ENCODE data around the gene GNL3L.
A peak's percentile ranks its signal among the peaks of the same experiment; 100 is the strongest.
"Not testable (repeated sequence)": the region's sequence is repeated elsewhere in the genome, so short reads cannot be mapped to it uniquely, and the experiment has no call there.

Gene GNL3L

DNA sequence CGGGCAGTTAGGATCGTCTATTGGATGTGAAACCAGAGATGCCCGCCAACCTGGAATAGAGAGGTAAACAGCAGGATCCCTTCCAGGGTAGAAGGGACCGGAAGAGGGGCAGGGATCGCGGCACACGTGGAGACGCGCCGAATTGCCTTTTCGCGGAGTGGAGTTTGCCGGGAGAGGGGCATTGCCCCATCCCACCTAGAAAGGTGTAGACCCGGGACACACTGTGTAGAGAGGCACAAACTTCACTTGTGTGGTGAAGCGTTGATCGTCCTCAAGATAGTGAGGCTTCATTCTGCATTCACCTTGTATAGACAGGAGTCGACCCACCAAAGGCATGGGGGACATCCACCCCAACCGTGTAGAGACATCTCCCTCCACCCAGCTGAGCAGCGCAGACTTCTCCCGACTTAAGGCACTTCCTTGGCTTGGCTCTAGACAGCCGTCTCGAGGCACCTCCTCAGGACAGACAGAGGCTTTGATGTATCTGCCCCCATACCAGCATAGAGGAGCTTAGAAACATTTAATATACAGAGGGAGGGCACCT lies 410 bp downstream of the GNL3L start:
- Histone ChIP-seq H3K79me2 (ENCODE audit: insufficient read depth, low read length) (peaks cover 50% of the 10 kb centered on the region), H3K4me2 (ENCODE audit: low read depth, low read length, poor library complexity, severe bottlenecking) (peak overlapping the region; percentile 82), H3K9ac (ENCODE audit: low read length) (peak overlapping the region; percentile 87), H4K20me1 (ENCODE audit: low read depth, low read length) (no peaks in the 10 kb centered on the region), H3K27me3 (ENCODE audit: low read length) (no peaks in the 10 kb centered on the region), H3K4me3 (ENCODE audit: insufficient read depth, low read length, poor library complexity, severe bottlenecking) (peak overlapping the region; percentile 63), H2AFZ (ENCODE audit: low read depth, low read length, severe bottlenecking) (no peak overlapping the region), H3K9me2 (replicated peaks; ENCODE audit: insufficient read depth, low read length) (no peaks in the 10 kb centered on the region), H3F3A (ENCODE audit: insufficient read depth) (no peaks in the 10 kb centered on the region), H3K36me3 (ENCODE audit: low read length) (no peaks in the 10 kb centered on the region), H3K9me3 (ENCODE audit: insufficient read depth, low read length) (no peaks in the 10 kb centered on the region), H3K27ac (ENCODE audit: low read depth, low read length) (peak overlapping the region; percentile 56)
- TF ChIP-seq, protein P1, sequence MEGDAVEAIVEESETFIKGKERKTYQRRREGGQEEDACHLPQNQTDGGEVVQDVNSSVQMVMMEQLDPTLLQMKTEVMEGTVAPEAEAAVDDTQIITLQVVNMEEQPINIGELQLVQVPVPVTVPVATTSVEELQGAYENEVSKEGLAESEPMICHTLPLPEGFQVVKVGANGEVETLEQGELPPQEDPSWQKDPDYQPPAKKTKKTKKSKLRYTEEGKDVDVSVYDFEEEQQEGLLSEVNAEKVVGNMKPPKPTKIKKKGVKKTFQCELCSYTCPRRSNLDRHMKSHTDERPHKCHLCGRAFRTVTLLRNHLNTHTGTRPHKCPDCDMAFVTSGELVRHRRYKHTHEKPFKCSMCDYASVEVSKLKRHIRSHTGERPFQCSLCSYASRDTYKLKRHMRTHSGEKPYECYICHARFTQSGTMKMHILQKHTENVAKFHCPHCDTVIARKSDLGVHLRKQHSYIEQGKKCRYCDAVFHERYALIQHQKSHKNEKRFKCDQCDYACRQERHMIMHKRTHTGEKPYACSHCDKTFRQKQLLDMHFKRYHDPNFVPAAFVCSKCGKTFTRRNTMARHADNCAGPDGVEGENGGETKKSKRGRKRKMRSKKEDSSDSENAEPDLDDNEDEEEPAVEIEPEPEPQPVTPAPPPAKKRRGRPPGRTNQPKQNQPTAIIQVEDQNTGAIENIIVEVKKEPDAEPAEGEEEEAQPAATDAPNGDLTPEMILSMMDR (IDR thresholded peaks at IDR 0.05; ENCODE audit: insufficient read depth, low read length, poor library complexity, severe bottlenecking) = no peak
- no peak for TF ChIP-seq EZH2phosphoT487 (conservative IDR thresholded peaks at IDR 0.05; ENCODE audit: low read length)

DNA sequence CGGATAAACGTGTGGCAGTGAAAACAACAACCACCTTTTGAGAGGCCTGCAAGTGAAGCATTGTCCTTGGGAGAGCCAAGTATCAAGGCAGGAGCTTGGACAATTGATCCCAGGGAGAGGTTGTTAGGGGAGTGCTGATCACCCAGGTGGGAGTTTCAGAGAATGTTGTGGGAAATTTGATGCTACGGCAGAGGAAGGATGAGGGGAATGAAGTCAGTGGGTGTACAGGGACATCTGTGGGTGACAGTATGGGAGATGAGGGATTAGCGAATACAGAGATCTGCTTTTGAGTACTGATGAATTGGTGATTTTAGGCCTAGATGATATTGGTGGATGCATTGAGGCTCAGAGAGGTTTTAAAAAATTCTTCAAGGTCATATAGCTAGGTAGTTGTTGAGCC lies 4.3 kb downstream of the GNL3L start:
- H3K79me2 ChIP-seq (ENCODE audit: insufficient read depth, low read length) = peaks cover 55% of the 10 kb centered on the region
- H3K4me2 ChIP-seq (ENCODE audit: low read depth, low read length, poor library complexity, severe bottlenecking) = no peak overlapping the region
- no peaks in the 10 kb centered on the region for H3K9me2 ChIP-seq (replicated peaks; ENCODE audit: insufficient read depth, low read length)
- no peaks in the 10 kb centered on the region for H3F3A ChIP-seq (ENCODE audit: insufficient read depth)
- H2AFZ ChIP-seq (ENCODE audit: low read depth, low read length, severe bottlenecking) = no peak overlapping the region
- H3K9me3 ChIP-seq (ENCODE audit: insufficient read depth, low read length) = no peaks in the 10 kb centered on the region
- no peak overlapping the region for H3K4me3 ChIP-seq (ENCODE audit: insufficient read depth, low read length, poor library complexity, severe bottlenecking)
- H3K27me3 ChIP-seq (ENCODE audit: low read length) = no peaks in the 10 kb centered on the region
- no peaks in the 10 kb centered on the region for H4K20me1 ChIP-seq (ENCODE audit: low read depth, low read length)
- H3K36me3 ChIP-seq (ENCODE audit: low read length) = no peaks in the 10 kb centered on the region
- H3K9ac ChIP-seq (ENCODE audit: low read length) = no peak overlapping the region
- TF ChIP-seq EZH2phosphoT487 (conservative IDR thresholded peaks at IDR 0.05; ENCODE audit: low read length) = no peak
- TF ChIP-seq, protein P1 (IDR thresholded peaks at IDR 0.05; ENCODE audit: insufficient read depth, low read length, poor library complexity, severe bottlenecking) = no peak
- no peak overlapping the region for H3K27ac ChIP-seq (ENCODE audit: low read depth, low read length)

- H3K9me3 ChIP-seq (ENCODE audit: insufficient read depth, low read length) = no peaks in the 10 kb centered on the region
- no peak overlapping the region for H3K4me2 ChIP-seq (ENCODE audit: low read depth, low read length, poor library complexity, severe bottlenecking)
- H3K79me2 ChIP-seq (ENCODE audit: insufficient read depth, low read length) = peaks cover 7% of the 10 kb centered on the region; the same call in 1 of the 2 replicates
- H2AFZ ChIP-seq (ENCODE audit: low read depth, low read length, severe bottlenecking) = no peak overlapping the region
- no peaks in the 10 kb centered on the region for H3F3A ChIP-seq (ENCODE audit: insufficient read depth)
- H3K9me2 ChIP-seq (replicated peaks; ENCODE audit: insufficient read depth, low read length) = no peaks in the 10 kb centered on the region
- H4K20me1 ChIP-seq (ENCODE audit: low read depth, low read length) = no peaks in the 10 kb centered on the region
- H3K4me3 ChIP-seq (ENCODE audit: insufficient read depth, low read length, poor library complexity, severe bottlenecking) = no peak overlapping the region
- no peak overlapping the region for H3K27ac ChIP-seq (ENCODE audit: low read depth, low read length)
- H3K36me3 ChIP-seq (ENCODE audit: low read length) = no peaks in the 10 kb centered on the region
- TF ChIP-seq EZH2phosphoT487 (conservative IDR thresholded peaks at IDR 0.05; ENCODE audit: low read length) = no peak
- TF ChIP-seq, protein P1 (IDR thresholded peaks at IDR 0.05; ENCODE audit: insufficient read depth, low read length, poor library complexity, severe bottlenecking) = no peak
- H3K9ac ChIP-seq (ENCODE audit: low read length) = no peak overlapping the region
- H3K27me3 ChIP-seq (ENCODE audit: low read length) = no peaks in the 10 kb centered on the region
These were observed 10.3 kb downstream of the GNL3L start for GRCh38 chrX:54540289-54540688.

- not testable (repeated sequence) for H3K27ac ChIP-seq (ENCODE audit: low read depth, low read length); H3K79me2 ChIP-seq (ENCODE audit: insufficient read depth, low read length); H3K9me2 ChIP-seq (replicated peaks; ENCODE audit: insufficient read depth, low read length); H2AFZ ChIP-seq (ENCODE audit: low read depth, low read length, severe bottlenecking); H3K9ac ChIP-seq (ENCODE audit: low read length); H3F3A ChIP-seq (ENCODE audit: insufficient read depth); H4K20me1 ChIP-seq (ENCODE audit: low read depth, low read length); H3K36me3 ChIP-seq (ENCODE audit: low read length); H3K9me3 ChIP-seq (ENCODE audit: insufficient read depth, low read length); H3K4me3 ChIP-seq (ENCODE audit: insufficient read depth, low read length, poor library complexity, severe bottlenecking); H3K27me3 ChIP-seq (ENCODE audit: low read length); H3K4me2 ChIP-seq (ENCODE audit: low read depth, low read length, poor library complexity, severe bottlenecking)
These were observed 12.2 kb downstream of the GNL3L start for GRCh38 chrX:54542239-54542638.
